Upper lobe of left lung (tissue), 4 donors: ENCODE data around the gene ALKBH5.

ENCODE experiments used
- POLR2A ChIP-seq, 4 donors: fragments of 450-650 bp; IDR thresholded peaks; one replicate each; pipeline ENCODE4 v1.5.1; 2016 to 2017; ENCODE audit warnings: antibody characterized with exemption in 4 of 4, mild to moderate bottlenecking in 2 of 4
- POLR2AphosphoS5 ChIP-seq, 2 donors: sonication (generic); formaldehyde crosslinking; IDR thresholded peaks; one replicate each; pipeline ENCODE4 v1.5.1; 2017; ENCODE audit warnings: antibody characterized with exemption in 2 of 2
- TF ChIP-seq, protein P1 (sequence below), 6 experiments: fragments of 450-650 bp in 4 of 6; fragments of 200-600 bp in 2 of 6; sonication (generic) in 2 of 6; IDR thresholded peaks; one replicate each; pipeline ENCODE4 v1.5.1; 2016 to 2019; ENCODE audit warnings: antibody characterized with exemption in 6 of 6

DNA sequence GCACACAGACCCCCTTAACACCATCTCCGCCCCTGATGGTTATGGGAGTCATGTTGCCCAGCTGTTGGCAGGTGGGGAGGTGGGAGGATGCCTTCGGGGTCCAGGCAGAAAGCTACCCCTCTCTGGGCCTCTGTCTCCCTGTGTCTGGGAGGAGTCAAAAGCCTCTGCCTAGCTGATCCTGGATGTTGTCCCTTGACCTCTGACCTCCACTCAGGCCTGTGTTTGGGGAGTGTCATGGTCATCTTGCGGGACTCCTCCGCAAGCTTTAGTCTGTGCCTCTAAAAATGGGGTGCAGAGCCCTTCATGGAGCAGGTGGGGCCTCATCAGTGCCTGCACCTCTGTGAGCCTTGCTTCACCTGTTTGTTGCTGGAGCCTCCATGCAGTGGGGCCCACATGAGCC is 45.6 kb downstream of the ALKBH5 start:
- TF ChIP-seq, protein P1, sequence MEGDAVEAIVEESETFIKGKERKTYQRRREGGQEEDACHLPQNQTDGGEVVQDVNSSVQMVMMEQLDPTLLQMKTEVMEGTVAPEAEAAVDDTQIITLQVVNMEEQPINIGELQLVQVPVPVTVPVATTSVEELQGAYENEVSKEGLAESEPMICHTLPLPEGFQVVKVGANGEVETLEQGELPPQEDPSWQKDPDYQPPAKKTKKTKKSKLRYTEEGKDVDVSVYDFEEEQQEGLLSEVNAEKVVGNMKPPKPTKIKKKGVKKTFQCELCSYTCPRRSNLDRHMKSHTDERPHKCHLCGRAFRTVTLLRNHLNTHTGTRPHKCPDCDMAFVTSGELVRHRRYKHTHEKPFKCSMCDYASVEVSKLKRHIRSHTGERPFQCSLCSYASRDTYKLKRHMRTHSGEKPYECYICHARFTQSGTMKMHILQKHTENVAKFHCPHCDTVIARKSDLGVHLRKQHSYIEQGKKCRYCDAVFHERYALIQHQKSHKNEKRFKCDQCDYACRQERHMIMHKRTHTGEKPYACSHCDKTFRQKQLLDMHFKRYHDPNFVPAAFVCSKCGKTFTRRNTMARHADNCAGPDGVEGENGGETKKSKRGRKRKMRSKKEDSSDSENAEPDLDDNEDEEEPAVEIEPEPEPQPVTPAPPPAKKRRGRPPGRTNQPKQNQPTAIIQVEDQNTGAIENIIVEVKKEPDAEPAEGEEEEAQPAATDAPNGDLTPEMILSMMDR (IDR thresholded peaks at IDR 0.05): no peak
- TF ChIP-seq POLR2A (IDR thresholded peaks at IDR 0.05) (no peak), POLR2AphosphoS5 (IDR thresholded peaks at IDR 0.05) (no peak)
